GM18499 (cell line): ENCODE results near the gene EPDR1.
"Not testable (repeated sequence)": the region's sequence is repeated elsewhere in the genome, so short reads cannot be mapped to it uniquely, and the experiment has no call there.

Experiments used
- ATAC-seq: cut with Tn5 transposase; IDR thresholded peaks from one replicate; pipeline ENCODE4 v1.9.1; 2021; ENCODE audit warnings: moderate number of reproducible peaks; ENCODE audit not compliant: insufficient read depth, unreplicated experiment

EPDR1 gene

DNA sequence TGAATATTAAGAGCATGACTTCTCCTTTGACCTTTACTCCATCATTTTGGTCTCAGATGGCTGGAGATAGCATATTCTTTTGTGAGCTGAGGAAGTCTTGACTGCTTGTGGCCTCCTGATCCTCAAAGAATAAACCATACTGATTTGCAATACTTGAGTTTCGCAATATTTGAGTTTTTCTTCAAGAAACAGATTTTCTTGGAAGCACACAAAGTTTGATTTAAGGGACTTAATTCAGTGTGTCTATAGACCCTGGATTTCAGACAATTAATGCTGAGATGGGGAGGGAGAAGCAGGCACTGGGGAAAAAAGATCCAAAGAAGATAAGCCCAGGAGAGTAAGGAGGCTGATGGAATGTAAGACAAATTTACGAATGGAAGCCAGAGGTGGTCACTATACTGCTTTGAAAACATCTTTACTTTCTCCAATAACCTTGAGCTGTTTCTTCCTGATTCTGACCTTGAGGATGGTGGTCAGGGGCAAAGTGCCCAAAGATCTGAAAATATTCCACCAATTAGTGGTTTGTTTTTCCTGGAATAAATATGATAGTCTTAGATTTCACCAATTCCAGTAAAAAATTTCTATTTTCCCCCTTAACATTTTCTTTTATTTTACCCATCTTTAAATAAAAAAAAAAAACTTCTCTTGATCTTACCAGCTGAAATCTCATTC is 7.5 kb downstream of the EPDR1 start:
- no peak for ATAC-seq

GRCh38 chr7:37928878-37929277 is 8.4 kb downstream of the EPDR1 start:
- no peak for ATAC-seq

DNA sequence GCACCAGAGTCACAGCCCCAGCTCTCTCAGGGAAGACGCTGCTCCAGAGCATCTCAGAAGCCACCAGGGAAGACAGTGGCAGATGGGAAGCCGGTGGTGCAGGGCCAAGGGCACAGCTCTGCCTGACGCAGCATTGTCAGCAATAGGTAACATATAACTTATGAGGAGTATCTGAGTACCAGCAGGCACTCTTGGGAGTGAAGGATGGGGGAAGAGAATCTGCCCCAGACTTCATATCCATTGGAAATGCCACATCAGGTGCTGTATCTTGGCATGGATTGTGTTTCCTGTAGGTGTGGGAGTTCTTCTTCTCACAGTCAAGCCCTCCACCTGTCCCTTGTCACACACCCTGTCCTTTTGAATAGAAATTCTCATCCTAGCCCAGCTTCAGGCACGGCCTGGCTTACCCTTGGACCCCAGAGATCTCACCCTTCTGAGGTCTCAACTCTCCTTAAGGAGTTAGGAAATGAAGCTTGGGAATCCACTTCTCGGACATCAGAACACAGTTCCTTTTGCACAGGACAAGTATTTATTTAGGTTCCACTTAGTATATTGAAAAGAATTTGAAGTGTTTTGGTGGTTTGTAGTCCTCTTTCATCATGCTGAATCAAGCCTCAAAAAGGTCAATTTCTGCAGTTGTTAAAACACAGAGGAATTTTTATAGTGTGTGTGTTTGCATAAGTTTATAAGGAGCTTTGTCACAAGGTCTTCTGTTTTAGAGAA is 9.9 kb downstream of the EPDR1 start:
- no peak for ATAC-seq

GRCh38 chr7:37932543-37932942 is 12.1 kb downstream of the EPDR1 start:
- no peak for ATAC-seq

- no peak for ATAC-seq
Observed at GRCh38 chr7:37933018-37933566, 12.7 kb downstream of the EPDR1 start.

DNA sequence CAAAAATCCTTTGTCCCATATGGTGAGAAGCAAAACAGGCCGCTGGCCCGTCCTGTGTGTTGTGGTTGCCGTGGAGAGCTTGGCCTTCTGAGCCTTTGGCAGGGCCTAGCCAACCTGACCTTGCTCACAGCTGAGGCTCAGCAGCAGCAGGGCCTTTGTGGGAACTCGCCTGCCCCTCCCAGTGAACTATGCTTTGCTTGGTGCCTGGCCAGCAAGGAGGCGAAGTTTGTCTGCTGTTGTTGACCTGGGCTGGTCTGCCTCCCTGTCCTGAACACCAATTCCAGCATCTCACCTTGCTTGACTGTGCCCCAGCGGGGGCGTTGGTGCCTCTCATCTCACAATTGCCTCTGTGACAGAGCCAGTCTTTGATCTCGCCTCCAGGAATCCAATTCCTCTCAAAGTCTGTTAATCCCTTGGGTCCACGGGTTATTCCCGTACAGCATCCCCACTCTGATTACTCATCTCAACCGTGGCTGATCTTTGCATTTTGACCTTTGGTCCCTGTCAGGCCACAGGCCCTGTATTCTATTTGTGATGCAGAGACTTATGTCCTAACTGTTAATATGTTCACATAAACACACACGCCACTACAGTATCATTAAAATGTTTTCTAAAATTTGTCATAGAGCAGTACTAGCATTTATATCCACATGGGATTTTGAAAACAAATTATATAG is 22.6 kb downstream of the EPDR1 start:
- no peak for ATAC-seq

DNA sequence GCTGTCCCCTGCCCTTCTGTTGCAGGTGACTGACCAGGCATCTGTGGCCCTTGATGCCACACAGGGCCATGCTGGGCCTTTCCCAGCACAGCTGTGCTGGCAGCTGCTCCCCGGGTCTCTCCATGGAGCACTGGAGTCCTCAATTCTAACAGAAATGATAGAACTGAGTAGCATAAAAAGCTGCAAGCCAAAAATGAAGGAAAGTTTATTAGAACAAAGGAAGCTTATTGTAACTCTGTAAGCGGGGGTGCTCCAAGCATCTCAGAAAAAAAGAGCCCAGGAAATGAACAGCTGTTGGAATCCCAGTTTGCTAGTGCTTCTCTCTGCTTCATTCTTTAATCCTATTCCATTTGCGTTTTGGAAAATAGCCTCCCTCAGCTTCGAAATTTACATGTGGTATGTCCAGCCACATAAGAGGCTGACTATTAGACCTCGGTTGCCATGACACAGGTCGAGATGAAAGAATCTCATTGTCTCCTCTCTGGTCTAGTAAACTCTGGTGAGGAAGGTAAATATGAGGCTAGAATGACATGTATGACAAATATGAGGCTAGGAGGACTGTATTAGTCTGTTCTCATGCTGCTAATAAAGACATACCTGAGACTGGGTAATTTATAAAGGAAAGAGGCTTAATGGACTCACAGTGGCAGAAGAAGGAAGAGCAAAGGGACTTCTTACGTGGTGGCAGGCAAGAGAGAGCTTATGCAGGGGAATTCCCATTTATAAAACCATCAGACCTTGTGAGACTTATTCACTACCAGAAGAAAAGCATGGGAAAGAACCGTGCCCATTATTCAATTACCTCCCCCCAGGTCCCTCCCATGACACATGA is 23.7 kb downstream of the EPDR1 start:
- no peak for ATAC-seq

DNA sequence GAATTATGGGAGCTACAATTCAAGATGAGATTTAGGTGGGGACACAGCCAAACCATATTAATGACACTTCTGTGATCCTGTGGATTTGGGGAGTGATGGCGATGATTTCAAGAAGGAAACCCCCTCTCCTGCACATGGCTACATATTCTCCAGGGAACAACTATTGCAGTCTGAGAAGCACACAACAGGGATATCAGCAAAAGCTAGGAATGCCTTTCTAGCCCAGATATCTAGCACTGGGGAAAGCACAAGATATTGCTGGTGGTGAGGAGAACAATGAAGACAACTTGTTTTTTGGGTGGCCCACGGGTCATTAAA is 24.3 kb downstream of the EPDR1 start:
- no peak for ATAC-seq

DNA sequence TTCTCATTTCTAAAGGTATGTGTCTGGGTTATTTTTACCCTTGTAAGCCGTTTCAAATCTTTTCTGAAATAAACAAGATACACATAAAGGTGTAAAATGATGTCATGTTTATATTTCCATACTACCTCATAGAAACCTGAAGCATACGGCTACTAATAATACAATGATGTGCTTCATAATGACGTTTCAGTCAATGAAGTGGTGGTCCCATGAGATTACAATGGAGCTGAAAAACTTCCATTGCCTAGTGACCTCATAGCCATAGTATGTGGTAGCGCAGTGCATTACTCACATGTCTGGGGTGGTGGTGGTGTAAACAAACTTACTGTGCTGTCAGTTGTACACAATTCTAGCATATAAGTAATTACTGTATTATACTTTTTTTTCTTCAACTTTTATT is 24.9 kb downstream of the EPDR1 start:
- ATAC-seq, result no peak

DNA sequence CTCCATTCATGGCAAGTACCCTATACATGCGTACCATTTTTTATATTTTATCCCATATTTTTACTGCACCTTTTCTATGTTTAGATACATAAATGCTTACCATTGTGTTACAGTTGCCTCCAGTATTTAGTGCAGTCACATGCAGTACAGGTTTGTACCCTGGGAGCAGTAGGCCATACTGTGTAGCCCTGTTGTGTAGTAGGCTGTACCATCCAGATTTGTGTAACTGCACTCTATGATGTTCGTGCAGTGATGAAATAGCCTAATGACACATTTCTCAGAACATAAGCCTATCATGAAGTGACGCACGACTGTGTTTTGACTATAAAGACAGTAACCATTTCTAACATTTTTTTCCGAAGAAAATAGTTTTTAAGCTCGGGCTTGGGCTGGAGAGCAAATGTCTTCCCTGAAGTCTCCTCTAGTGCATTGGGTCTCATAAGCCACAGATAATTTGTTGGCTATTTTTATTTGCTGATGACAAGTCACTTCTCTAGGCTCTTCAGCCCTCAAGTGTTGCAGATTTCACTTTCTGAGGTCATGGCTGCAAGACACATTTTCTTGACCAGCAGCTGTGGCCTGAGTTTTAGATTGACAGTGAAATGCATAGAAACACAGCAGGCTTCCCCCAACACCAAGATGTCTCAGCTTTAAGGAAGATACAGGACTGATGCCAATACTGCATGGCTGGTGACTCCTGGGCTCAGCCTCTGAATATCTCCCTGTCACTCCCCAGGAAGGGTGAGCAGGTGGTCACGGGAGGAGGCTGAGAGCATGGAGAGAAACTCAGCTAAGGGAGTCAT is 26.9 kb downstream of the EPDR1 start:
- no peak for ATAC-seq

DNA sequence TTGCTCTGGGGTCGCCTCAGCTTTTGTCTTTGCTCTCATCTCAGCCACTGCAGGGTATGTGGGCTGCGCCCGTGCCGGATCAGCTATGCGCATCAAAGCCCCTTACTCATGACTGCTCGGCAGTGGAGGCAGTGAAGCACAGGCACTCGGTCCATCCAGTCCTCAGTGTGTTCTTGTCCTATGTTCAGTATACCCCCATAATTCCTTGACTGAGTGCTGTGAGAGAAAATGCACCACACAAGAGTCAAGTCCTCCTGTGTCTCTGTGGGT is 27.4 kb downstream of the EPDR1 start:
- ATAC-seq, result no peak

DNA sequence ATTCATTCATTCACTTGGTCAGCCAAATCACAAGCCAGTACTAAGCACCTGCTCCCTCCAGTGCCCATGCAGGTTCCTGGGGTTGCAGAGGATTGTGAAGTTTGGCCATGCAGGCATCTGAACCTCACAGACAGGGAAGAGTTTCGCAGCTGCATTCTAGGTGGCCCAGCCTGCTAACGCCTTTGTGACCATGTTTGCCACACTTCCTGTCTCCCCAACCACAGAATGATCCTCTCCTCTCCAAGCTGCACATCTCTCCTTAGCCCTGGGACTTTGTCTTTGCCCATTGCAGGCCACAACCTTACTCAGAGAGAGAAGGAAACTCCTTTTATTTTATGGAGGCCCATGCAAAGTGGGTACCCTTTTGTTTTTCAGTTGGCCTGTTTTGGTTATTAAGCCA is 31.8 kb downstream of the EPDR1 start:
- no peak for ATAC-seq

GRCh38 chr7:37954217-37954616 is 33.8 kb downstream of the EPDR1 start:
- ATAC-seq, result not testable (repeated sequence)

- ATAC-seq, result no peak
Observed at GRCh38 chr7:37956791-37957190, 36.4 kb downstream of the EPDR1 start.

- ATAC-seq, result no peak
Observed at GRCh38 chr7:37957221-37957970, 37.0 kb downstream of the EPDR1 start.

DNA sequence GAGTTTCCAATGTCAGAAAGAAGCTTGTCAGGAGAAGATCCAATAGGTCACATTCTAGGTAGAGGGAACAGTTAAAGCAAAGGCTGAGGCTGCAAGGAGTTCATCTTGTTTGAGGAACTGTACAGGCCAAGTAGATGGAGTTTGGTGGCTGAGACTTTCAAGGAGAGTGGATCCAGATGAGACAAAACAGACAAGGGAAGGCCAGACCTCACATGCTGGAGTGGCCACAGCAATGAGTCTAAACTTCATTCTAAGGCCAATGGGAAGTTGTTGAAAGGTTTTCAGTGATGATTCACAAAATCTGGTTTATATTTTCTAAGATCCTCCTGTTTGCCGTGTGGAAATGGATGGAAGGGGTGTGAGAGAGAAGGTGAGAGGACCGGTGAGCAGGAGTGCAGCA is 40.0 kb downstream of the EPDR1 start:
- no peak for ATAC-seq

- no peak for ATAC-seq
Observed at GRCh38 chr7:37961251-37961650, 40.8 kb downstream of the EPDR1 start.

- no peak for ATAC-seq
Observed at GRCh38 chr7:37964196-37964595, 43.8 kb downstream of the EPDR1 start.

DNA sequence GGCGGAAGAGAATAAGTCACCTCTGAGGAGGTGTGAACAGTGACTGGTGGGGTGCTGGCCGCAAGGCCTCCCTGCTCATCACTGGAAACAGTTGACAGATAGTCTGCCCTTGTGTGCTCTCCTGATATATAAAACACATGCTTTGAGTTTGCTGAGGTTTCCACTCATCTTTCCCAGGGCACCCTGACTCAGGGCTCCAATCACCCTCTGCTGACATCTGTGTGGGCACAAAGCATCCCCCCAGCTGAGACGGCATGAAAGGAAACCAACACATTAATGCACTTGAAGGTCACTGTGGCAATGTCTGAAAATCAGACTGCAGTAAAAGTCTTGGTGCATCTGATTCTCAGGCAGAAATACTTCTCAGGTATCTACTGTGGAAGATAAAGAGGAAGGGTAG is 49.8 kb downstream of the EPDR1 start:
- ATAC-seq, result no peak
